Pancreas (tissue), 10 donors: ENCODE results near the gene PSMC3IP. TPM values are rescaled to one million over a fixed set of nuclear protein-coding genes. Genes with fewer than 3 reads are reported as not detected.
A peak's percentile ranks its signal among the peaks of the same experiment; 100 is the strongest.
"Not testable (repeated sequence)": the region's sequence is repeated elsewhere in the genome, so short reads cannot be mapped to it uniquely, and the experiment has no call there.

Source experiments
- ATAC-seq, 4 donors: fragments of 200-7000 bp; cut with Tn5 transposase; one replicate each; pipeline versions ENCODE4 v1.8.0 to v1.9.1; 2020; ENCODE audit warnings: mild to moderate bottlenecking in 4 of 4, moderate library complexity in 4 of 4
- DNase-seq, 6 donors: peaks; one replicate each; pipeline ENCODE4 v3.0.0-alpha.2; 2020
- FAIRE-seq: peaks from 2 replicates; lab custom pipeline; 2012; peaks lifted over from hg19 to GRCh38; lab: Jason Lieb, UNC
- H3K27ac ChIP-seq, 4 donors: fragments of 200-600 bp; sonication (generic); 1 replicate in 3 of 4; 2 replicates in 1 of 4; pipeline versions ENCODE4 v1.5.0 to v1.8.0; 2020
- H3K27me3 ChIP-seq, 4 donors: fragments of 200-600 bp; one replicate each; pipeline ENCODE4 v1.8.0; 2021
- H3K36me3 ChIP-seq, 3 donors: fragments of 200-600 bp; sonication (generic) in 1 of 3; one replicate each; pipeline versions ENCODE4 v1.5.0 to v1.8.0; 2020 to 2021
- H3K4me1 ChIP-seq, 3 donors: fragments of 200-600 bp; one replicate each; pipeline ENCODE4 v1.8.0; 2021
- H3K4me3 ChIP-seq, 4 donors: fragments of 200-600 bp; sonication (generic) in 2 of 4; one replicate each; pipeline versions ENCODE4 v1.5.0 to v1.8.0; 2020 to 2021
- H3K9me3 ChIP-seq, 4 donors: fragments of 200-600 bp; one replicate each; pipeline ENCODE4 v1.8.0; 2021
- CTCF ChIP-seq, 4 donors: fragments of 200-600 bp; sonication (generic) in 3 of 4; IDR thresholded peaks; one replicate each; pipeline versions ENCODE4 v1.5.0 to v1.8.0; 2021; ENCODE audit warnings: antibody characterized with exemption in 4 of 4
- WGBS, 2 donors: extraction: QIAGEN DNeasy Blood & Tissue Kit; methylation state at CpG; one replicate each; pipeline ENCODE4 v1.1.7; 2013; 5-methylcytosine and 5-hydroxymethylcytosine counted together
- intact Hi-C, 3 donors: fragments of 100-400 bp; cut with DNase I; formaldehyde crosslinking; loops; one replicate each; pipeline versions ENCODE4 v1.11.1 to v1.14.2; 2022
- polyA plus RNA-seq, 2 donors: library from polyadenylated mRNA; stranded (reverse); fragments of 200-250 nt; gene quantifications; one replicate each; pipeline ENCODE4 v1.2.3, GENCODE V29; 2013
- total RNA-seq, 6 donors: library from RNA; stranded (reverse); fragmentation: NEBNext Ultra II Directional in 4 of 6; extraction: Animal tissue kit (Norgen Biotek cat#: 25700) in 4 of 6; gene quantifications; one replicate each; pipeline versions ENCODE4 v1.2.1 to v1.2.4, GENCODE V29; 2021 to 2023
- donor health status: healthy with polysubstance abuse.
- donor health status: DM: no; HTN: no; CAD: no; lungs with moderate emphysema.
- donor health status: DM: no; HTN: no; CAD: no.
- donor health status: control.
- donor health status: control.
- donor health status: Bipolar disorder and iron deficiency.
- donor health status: DM: yes; HTN: yes; CAD: no.
- donor health status: DM: no; HTN: no; CAD: no.
- donor health status: DM: no; HTN: no; CAD: no.
- donor health status: DM: yes; HTN: yes; CAD: no.

The PSMC3IP gene
- total RNA-seq (1 to 10 TPM; 1.0 to 2.7 (median 2.0) TPM), polyA plus RNA-seq (1 to 10 TPM; 3.9 to 7.0 TPM)

GRCh38 chr17:42577532-42578281, at the start of gene PSMC3IP:
TSS of gene PSMC3IP (minus strand) at chr17:42577729. CDS start at chr17:42577686, 43 bp downstream.
- WGBS, 2 donors, result 0% methylated on average over 52 of the region's 52 CpGs
- ATAC-seq, result peak; percentile 94 to 98 (median 96)
- Histone ChIP-seq H3K9me3 (no peaks in the 10 kb centered on the region), H3K27ac (peak within 1 kb of the TSS; percentile 64 to 84 (median 74)), H3K4me3 (peak within 1 kb of the TSS; percentile 31 to 62 (median 44)), H3K4me1 (peaks cover 0 to 10% (median 5%) of the 10 kb centered on the region in 3 donors), H3K27me3 (no peaks in the 10 kb centered on the region), H3K36me3 (peaks cover 3 to 30% (median 15%) of the 10 kb centered on the region in 3 donors)
- TF ChIP-seq CTCF (IDR thresholded peaks at IDR 0.05), result no peak
- intact Hi-C loops, result no loop called here
- DNase-seq, result peak; percentile 92 to 97 (median 94)
- FAIRE-seq, result no peak

GRCh38 chr17:42623732-42624596, 46.4 kb upstream of the PSMC3IP start:
- ATAC-seq, result peak; percentile 87 to 95 (median 92)
- Histone ChIP-seq H3K4me1 (peaks cover 19 to 32% (median 28%) of the 10 kb centered on the region in 3 donors), H3K9me3 (no peaks in the 10 kb centered on the region), H3K36me3 (no peaks in the 10 kb centered on the region), H3K27ac (peak overlapping the region; percentile 14 to 81 (median 59)), H3K4me3 (no peak overlapping the region), H3K27me3 (no peaks in the 10 kb centered on the region)
- FAIRE-seq, result no peak
- intact Hi-C loops, result loop anchor here in 2 of 3 donors (5.0 to 10.0 kb wide), 2 partner anchors 48 to 51 kb away; partner anchors contain the start of gene PLEKHH3 (in 1 of the 2)
- peak in 5 of 6 donors; percentile 77 to 88 (median 86) for DNase-seq
- WGBS, 2 donors, result 42 to 43% methylated on average over 7 of the region's 7 CpGs
- no peak for TF ChIP-seq CTCF (IDR thresholded peaks at IDR 0.05)

GRCh38 chr17:42623271-42623670, 45.7 kb upstream of the PSMC3IP start:
- Histone ChIP-seq H3K4me1 (peaks cover 19 to 32% (median 29%) of the 10 kb centered on the region in 3 donors), H3K27ac (peak overlapping the region in 3 of 4 donors; percentile 14 to 81 (median 80)), H3K27me3 (no peaks in the 10 kb centered on the region), H3K9me3 (no peaks in the 10 kb centered on the region), H3K36me3 (no peaks in the 10 kb centered on the region), H3K4me3 (no peak overlapping the region)
- TF ChIP-seq CTCF (IDR thresholded peaks at IDR 0.05), result no peak
- no peak for DNase-seq
- intact Hi-C loops, result loop anchor here in 2 of 3 donors (5.0 to 10.0 kb wide), 2 partner anchors 49 to 52 kb away; partner anchors contain the start of gene PLEKHH3 (in 1 of the 2)
- ATAC-seq, result no peak
- 94 to 96% methylated on average over 2 of the region's 2 CpGs for WGBS, 2 donors
- FAIRE-seq, result no peak

- H3K27me3 ChIP-seq, FAIRE-seq, H3K4me3 ChIP-seq, H3K27ac ChIP-seq, DNase-seq, H3K36me3 ChIP-seq, H3K9me3 ChIP-seq, ATAC-seq: not testable (repeated sequence)
- intact Hi-C loops, result loop anchor here in 2 of 3 donors (5.0 to 10.0 kb wide), 2 partner anchors 50 to 53 kb away; partner anchors contain the start of gene PLEKHH3 (in 1 of the 2)
- 89 to 92% methylated on average over 3 of the region's 3 CpGs for WGBS, 2 donors
- peaks cover 27 to 37% (median 31%) of the 10 kb centered on the region in 3 donors for H3K4me1 ChIP-seq
Measured at GRCh38 chr17:42621987-42622386, 44.5 kb upstream of the PSMC3IP start.
